Right forelimb (tissue), 1 donor: Measurements from ENCODE around the gene CUL3.

Source experiments
- DNase-seq: peaks from one replicate; pipeline ENCODE4 v3.0.0-alpha.2; 2018

Gene CUL3

DNA sequence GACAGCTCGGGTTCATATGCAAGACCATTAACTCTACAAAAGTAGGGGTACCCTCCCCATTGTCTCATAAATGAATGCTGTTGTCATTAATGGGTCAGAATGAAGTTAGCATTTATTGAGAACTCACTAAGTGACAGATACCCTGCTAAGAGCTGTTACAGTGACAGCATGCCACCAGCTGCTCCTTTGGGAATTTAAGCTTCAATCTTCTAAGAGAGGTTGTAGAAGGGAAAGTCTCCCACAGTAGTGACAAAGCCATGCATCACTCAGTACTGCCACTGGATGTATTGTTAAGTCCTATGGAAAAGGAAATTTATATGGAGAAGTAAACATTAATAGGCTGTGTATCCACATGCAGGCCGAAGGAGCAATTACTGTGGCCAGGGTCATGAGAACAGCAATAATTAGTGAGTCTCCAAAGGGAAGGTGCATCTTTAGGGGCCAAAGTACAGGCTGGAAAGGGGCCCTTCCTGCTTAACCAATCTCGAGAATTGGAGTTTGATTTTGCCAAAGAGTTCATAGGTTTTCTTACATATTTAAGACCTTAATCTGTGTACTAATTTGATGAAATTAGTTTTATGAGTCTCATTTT is 118.8 kb downstream of the CUL3 start:
- no peak for DNase-seq

DNA sequence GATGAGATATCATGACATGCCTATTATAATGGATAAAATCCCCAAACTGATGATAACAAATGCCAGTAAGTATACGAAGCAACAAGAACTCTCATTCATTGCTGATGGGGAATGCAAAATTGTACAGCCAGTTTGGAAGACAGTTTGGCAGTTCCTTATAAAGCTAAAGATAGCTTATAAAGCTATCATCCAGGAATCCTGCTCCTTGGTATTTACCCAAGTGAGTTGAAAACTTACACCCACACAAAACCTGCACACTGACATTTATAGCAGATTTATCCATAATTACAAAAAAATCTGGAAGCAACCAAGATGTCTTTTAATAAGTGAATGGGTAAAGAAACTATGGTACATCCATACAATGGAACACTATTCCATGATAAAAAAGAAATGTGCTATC is 123.8 kb downstream of the CUL3 start:
- no peak for DNase-seq

DNA sequence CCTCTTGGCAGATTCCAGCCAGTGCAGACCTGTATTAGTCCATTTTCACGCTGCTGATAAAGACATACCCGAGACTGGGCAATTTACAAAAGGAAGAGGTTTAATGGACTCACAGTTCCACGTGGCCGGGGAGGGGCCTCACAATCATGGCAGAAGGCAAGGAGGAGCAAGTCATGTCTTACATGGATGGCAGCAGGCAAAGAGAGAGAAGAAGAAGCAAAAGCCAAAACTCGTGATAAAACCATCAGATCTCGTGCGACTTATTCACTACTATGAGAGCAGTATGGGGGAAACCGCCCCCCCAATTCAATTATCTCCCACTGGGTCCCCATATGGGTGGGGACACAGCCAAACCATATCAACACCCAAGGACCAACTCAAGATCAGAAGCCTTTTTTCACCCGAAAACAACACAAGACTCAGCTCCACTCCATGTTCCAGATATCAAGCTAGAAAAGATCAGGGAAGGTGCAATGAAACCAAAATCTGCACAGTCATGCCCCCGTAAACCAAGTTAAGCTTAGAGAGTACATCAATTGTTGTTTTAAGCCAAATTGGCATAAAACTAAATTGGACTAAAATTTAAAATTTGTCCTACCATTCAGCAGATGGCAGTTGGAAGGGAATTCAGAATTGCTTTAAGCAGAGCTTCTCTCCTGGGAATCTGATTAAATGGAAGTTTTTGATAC is 127.6 kb downstream of the CUL3 start:
- DNase-seq: no peak

DNA sequence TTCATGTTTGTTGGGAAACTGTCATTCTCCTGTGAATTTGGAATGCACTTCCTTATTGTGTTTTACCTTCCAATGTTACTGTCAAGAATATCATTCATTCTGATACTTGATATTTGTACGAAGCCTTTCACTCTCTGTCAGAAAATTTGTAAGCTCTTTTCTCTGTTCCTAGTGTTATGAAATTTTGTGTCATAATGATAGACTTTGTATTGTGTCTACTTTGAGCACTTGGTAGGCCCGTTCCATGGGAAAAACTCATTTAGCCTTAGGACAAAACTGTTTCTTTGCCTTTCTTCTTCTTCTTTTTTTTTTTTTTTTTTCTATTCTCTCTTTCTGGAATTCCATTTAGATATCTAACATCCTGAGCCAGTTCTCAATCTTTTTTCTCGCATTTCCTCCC is 131.3 kb downstream of the CUL3 start:
- DNase-seq: no peak

DNA sequence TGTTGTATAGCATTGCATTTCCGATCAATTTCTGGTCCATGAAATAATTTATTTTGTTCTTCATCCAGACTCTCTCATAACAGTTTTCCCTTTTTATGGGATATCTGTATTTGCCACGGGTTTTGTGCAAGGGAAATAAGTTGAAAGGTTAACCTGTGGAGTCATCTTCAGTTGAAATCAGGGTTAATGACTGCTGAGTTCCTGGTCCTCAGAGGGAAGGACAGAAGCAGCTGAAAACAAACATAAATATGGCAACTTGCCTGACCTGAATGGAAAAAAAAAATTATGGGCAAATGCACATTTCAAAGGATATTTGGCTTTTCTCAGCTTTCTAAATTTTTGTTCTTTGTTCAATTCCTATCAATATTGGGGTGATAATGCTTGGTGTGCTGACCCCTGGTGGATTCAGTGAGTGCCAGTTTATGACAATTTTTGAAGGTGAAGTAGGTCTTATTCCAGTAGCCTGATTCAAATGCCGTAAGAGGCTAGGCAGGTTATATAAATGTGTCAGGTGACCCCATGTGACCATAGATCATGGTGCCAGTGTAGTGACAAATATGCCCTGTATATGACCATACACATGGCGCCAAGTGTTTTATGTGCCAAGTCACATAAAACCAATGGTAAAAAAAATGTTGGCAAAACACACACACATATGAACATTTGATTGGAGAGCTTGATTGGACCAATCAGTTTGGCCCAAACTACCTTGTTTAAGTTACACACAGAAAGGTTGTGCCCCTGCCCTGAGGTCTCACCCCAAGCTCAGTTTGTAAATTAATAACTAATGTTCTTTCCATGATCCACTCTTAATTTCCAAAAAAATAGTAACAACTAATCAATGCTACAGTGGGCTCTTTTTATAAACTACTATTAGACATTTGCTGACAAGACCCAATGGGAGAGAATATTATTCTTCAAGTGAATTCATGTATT is 135.7 kb downstream of the CUL3 start:
- no peak for DNase-seq

DNA sequence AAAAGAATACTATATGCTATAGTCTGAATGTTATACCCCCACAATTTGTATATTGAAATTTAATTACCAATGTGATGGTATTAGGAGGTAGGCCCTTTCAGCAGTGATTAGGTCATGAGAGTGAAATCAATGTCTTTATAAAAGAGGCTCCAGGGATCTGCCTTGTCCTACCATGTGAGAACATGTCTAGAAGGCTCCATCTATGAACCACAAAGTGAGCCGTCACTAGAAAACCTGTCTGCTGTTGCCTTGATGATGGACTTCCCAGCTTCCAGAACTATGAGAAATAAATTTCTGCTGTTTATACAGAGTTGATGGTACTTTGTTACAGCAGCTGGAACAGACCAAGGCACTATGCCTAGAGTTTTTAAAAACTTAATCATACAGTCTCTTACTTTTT is 136.9 kb downstream of the CUL3 start:
- DNase-seq: no peak

DNA sequence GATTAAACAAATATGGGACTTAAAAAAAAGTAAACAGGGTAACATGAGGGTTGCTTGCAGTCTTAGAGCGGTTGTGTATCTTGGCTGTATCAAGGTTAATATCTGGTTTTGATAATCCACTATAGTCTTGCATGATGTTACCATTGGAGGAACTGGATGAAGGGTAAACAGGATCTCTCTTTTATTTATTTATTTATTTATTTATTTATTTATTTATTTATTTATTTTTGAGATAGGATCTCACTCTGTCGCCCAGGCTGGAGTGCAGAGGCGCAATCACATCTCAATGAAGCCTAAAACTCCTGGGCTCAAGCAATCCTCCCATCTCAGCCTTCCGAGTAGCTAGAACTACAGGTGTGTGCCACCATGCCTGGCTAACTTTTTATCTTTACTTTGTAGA is 140.4 kb downstream of the CUL3 start:
- DNase-seq: no peak

DNA sequence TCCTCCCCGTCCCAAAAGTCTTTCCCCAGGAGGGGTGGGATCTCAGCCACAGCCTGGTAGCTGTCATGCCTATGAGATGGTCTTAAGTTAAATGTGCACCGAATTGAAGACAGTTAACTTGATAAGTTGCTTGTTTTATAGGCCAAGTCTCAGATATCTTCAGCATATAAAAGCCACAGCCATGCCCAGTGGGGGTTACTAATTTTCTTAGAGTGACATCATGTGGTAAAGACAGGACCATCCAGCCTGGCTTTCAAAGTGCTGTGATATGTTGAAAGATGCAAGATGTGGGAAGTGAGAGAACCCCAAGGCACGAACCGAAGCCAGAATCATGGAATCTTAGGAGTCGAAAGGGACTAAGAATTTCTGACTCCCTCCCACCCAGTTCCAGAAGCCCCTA is 141.1 kb downstream of the CUL3 start:
- no peak for DNase-seq

DNA sequence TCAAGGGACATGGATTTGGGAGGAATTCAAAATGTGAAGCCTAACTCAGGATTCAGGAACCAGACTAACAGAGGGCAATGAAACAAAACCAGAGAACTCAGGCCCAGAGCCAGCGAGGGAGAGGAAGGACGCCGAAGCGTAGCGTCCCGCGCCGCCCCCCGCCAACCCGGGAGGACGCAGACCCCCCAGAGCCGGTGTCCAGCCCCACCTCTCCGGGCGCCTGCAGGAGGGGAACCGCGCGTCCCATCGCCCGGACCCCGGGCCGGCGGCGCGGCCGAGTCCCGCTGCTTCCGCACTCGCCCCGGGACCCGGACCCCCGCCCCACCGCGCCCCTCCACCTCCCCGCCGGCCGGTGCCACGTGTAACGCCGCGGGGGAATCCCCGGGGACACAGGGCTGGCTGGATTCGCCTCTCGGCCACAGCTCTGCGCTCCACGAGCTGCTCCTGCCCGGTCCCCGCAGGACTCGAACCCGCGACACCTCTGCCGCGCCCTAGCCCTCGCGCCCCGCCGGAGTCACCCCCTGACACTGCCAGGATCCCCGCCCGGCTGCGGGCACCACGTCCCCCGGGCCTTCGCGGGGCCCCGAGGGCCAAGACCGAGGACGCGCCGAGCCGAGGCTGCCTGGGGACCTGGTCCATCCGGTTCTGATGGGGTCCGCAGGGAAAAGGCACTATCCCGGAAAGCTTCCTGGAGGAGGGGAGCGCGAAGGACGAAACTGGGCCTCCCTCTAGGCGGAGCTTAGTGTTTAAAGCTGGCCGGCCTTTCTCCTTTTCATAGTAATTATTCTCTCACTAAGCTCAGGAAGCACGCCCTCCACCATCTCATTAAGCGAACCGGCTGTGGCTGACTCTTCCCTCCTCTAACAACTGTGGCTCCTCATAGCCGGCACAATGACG is 142.8 kb downstream of the CUL3 start:
- no peak for DNase-seq

DNA sequence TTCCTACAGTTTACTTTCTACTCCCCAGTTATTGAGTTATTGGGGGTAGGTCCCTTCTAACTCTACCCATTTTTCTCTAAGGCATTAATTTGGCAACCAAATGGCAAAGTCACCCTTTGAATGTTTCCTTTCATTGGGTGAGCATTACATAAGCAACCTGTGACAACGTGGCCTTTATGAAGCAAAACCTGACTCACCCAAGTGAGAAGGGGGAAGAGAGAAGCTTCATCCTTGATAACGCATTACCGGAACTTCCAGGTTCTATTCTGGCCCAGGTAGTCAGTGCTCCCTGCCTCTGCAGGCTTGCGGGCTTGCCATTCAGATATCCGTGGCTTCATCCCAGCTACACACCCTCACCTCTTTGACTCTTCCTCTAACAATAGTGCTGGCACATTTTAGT is 144.2 kb downstream of the CUL3 start:
- DNase-seq: no peak

DNA sequence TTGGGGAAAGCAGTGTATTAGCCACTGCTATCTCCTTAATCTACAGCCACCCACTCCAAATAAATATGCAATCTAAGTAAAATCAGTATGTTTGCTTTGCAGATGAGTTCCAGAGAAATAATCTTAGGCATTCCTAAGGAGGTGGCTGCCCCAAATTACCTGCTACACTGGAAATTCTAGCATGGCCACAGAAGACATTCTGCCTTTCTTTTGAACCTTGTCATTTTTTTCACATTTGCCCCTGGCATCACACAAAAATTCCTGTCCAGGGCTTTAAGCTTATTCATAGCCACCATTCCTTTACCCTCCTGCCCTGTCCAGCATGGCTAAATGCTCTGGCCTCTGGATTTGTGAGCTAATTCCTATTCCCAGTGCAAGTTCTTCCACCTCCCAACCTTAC is 146.4 kb downstream of the CUL3 start:
- DNase-seq: no peak

DNA sequence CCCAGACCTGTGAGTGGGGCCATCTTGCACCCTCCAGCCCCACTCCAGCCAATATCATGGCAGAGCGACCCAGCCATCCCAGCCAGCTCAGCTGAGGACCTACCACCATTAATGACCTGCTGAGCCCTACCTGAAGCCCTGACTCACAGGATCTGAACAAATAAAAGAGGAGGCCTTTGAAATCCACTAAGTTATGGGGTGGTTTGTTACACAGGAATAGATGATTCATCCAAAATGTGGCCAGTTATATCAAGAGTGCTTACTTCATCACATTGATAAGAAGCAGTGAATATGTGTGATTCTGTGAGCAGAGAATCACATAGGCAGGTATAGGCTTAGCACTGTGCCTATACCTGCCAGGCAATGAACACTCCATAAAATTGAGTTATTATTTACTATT is 148.5 kb downstream of the CUL3 start:
- no peak for DNase-seq

DNA sequence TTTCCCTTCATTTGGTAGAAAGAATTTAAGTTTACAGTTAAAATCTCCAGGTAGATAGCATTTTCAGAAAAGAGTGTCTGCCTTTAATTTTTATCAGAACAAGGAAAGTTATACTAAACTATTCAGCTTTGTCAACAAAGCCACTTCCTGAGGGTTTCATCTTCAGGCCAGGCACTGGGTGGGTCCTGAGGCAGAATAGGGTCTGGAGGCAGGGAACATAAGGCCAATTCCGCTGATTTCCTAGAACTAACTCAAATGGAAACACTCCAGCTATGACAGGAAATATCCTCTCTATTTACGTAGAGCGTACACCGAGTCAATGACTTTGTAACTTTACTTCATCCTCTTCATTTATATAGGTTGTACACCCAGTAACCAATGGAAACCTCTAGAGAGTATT is 150.5 kb downstream of the CUL3 start:
- no peak for DNase-seq

DNA sequence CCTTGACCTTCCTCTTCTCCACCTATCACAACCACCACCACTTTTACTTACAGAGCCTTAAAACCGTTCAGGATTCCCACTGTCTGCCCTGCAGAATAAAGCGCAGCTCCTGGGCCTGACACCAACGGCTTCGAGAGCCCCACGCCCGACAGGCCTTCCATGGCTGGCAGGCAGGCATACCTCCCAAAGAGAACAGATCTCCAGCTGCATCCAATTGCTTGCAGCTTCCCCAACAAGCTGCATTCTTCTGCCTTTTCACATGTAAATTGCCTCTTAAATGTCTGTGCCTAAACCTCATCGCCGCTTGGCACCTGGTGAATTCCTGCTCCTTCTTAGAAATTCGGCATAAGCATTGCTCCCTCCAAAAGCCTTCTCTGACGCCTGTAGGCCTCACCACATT is 151.7 kb downstream of the CUL3 start:
- no peak for DNase-seq

DNA sequence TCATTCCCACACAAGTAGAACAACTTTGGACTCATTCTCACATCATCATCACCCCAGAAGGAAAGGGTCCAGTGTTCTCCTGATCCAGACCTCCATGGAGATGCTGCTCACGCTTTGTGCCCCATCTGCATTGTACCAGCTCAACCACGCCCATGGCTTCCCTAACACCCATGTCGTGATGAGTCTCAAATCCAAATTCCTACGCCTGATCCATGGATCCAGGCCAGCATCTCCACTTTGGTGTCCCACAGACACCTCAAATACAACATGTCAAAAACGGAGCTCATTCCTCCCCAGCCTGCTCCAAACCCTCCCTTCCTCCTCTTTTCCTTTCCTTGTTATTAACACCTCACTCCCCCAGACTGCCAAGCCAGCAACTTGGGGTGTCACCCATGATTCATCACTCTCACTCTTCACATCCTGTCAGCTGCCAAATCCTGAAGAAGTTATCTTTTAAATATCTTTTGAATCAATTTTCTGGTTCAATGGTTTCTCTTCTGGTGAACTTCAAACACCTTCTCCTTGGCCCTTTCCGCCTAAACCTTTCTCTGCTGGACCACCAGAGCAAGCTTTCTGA is 153.1 kb downstream of the CUL3 start:
- no peak for DNase-seq

DNA sequence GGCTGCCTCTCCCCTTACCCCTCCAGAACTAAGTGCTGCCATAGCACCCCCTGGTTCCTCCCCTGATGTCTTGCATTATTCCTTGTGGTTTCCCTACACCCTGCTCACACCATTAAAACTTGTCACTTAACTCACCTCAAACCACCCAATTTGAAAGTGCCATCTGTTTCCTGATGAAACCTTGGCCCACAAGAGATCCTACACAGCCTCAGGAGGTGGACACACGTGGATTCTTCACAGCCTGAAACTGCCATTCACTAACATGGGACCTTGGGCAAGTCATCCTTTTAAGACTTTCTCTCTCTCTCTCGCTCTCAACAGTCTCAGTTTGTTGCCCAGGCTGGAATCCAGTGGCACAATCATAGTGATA is 155.7 kb downstream of the CUL3 start:
- DNase-seq: no peak

DNA sequence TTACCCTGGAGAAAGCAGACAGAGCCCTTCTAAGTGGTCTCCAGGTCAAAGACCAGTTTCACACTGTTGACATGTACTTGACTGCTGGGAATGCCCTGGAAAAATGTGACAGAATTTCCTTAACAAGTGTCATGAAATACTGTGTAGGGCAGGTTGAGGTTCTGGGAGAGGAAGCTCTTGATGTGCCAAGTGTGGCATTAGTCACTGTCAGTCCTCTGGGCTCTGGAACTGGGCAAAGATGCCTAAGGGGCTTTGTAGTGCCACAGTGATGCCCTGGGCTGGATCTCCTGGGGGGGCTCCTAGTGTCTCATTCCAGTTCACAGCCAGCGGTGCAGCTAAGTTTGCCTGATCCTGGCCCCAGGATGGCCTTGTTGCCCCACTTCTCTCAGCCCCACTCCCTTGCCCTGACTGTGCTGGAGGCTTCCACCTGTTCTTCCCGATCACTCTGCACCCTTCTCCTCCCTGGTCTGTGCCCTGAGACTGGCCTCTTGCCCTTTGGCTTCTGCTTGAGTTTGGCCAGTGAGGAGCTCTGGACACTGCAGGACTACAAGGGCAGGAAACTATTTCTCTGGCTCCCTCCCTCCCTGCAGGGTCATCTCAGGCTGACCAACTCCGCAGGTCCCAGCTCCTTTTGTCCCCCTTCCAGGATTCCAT is 156.2 kb downstream of the CUL3 start:
- no peak for DNase-seq

DNA sequence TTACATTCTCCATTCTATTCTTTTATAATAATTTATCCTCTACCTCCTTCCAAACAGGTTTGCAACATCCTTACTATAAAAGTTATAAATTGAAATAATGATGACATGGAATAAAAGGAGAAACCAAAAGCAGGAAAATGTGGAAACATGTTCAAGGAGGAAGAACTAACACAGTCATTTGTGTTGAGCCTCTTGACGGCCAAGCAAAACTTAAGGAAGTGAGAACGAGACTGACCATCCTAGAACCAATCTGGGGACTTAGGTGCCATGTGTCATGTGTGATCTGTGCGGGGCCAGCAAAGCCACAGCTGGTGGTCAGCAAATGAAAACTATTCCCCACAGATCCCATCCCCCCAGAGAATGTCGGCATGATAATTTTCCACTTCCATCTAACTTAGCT is 157.7 kb downstream of the CUL3 start:
- no peak for DNase-seq

DNA sequence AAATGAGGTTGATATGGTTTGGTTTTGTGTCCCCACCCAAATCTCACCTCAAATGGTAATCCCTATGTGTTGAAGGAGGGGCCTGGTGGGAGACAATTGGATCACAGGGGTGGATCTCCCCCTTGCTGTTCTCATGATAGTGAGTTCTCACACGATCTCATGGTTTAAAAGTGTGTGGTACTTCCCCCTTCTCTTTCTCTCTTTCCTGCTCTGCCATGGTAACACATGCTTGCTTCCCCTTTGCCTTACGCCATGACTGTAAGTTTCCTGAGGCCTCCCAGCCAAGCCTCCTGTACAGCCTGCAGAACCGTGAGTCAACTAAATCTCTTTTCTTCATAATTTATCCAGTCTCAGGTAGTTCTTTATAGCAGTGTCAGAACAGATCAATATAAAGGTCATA is 158.5 kb downstream of the CUL3 start:
- no peak for DNase-seq

DNA sequence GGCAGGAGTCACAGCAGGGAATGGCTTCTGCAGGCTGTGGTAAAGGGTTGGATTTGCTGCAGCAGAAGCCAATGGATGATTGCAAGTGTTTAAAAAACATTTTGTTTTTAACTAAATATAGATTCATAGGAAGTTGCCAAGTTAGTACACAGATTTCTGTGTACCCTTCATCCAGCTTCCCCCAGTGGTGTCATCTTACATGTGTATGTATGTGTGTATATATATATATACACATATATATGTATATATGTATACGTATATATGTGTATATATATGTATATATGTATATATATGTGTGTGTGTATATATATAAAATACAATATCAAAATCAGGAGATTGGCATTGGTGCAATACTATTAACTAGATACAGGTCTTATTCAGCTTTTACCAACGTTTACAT is 164.1 kb downstream of the CUL3 start:
- no peak for DNase-seq
